HPDE6-E6E7 (cell line): ENCODE measurements around the gene APBB2.
A peak's percentile ranks its signal among the peaks of the same experiment; 100 is the strongest.

ENCODE experiments used
- DNase-seq: peaks from one replicate; pipeline ENCODE4 v3.0.0; 2011; ENCODE audit warnings: missing footprints; ENCODE audit errors: extremely low spot score

APBB2 gene

GRCh38 chr4:41189666-41190065 lies 24.7 kb downstream of the APBB2 start:
- no peak for DNase-seq

GRCh38 chr4:41189076-41189475 lies 25.3 kb downstream of the APBB2 start:
- DNase-seq, result no peak

GRCh38 chr4:41185614-41186592 lies 28.4 kb downstream of the APBB2 start:
- DNase-seq, result peak; percentile 42

- no peak for DNase-seq
Measured at GRCh38 chr4:41184009-41184408, 30.3 kb downstream of the APBB2 start.

GRCh38 chr4:41183021-41183553 lies 31.3 kb downstream of the APBB2 start:
- no peak for DNase-seq

- DNase-seq, result no peak
Measured at GRCh38 chr4:41181037-41181436, 33.3 kb downstream of the APBB2 start.

- DNase-seq, result no peak
Measured at GRCh38 chr4:41179498-41180195, 34.7 kb downstream of the APBB2 start.

- no peak for DNase-seq
Measured at GRCh38 chr4:41178372-41179370, 35.7 kb downstream of the APBB2 start.

GRCh38 chr4:41177016-41177415 lies 37.3 kb downstream of the APBB2 start:
- peak; percentile 44 for DNase-seq

GRCh38 chr4:41176340-41176739 lies 38.0 kb downstream of the APBB2 start:
- no peak for DNase-seq

GRCh38 chr4:41175794-41176193 lies 38.5 kb downstream of the APBB2 start:
- no peak for DNase-seq

GRCh38 chr4:41174444-41174843 lies 39.9 kb downstream of the APBB2 start:
- no peak for DNase-seq

- no peak for DNase-seq
Measured at GRCh38 chr4:41172786-41173185, 41.6 kb downstream of the APBB2 start.

- no peak for DNase-seq
Measured at GRCh38 chr4:41169256-41169800, 45.0 kb downstream of the APBB2 start.

GRCh38 chr4:41167191-41167590 lies 47.2 kb downstream of the APBB2 start:
- DNase-seq, result no peak

- DNase-seq, result no peak
Measured at GRCh38 chr4:41164405-41164804, 49.9 kb downstream of the APBB2 start.

GRCh38 chr4:41161355-41161754 lies 53.0 kb downstream of the APBB2 start:
- no peak for DNase-seq

- DNase-seq, result no peak
Measured at GRCh38 chr4:41160856-41161255, 53.5 kb downstream of the APBB2 start.

- peak; percentile 91 for DNase-seq
Measured at GRCh38 chr4:41160012-41160789, 54.1 kb downstream of the APBB2 start.

GRCh38 chr4:41158756-41159155 lies 55.6 kb downstream of the APBB2 start:
- no peak for DNase-seq
